ENCODE data around the gene ASTN2.

ASTN2 gene, protein sequence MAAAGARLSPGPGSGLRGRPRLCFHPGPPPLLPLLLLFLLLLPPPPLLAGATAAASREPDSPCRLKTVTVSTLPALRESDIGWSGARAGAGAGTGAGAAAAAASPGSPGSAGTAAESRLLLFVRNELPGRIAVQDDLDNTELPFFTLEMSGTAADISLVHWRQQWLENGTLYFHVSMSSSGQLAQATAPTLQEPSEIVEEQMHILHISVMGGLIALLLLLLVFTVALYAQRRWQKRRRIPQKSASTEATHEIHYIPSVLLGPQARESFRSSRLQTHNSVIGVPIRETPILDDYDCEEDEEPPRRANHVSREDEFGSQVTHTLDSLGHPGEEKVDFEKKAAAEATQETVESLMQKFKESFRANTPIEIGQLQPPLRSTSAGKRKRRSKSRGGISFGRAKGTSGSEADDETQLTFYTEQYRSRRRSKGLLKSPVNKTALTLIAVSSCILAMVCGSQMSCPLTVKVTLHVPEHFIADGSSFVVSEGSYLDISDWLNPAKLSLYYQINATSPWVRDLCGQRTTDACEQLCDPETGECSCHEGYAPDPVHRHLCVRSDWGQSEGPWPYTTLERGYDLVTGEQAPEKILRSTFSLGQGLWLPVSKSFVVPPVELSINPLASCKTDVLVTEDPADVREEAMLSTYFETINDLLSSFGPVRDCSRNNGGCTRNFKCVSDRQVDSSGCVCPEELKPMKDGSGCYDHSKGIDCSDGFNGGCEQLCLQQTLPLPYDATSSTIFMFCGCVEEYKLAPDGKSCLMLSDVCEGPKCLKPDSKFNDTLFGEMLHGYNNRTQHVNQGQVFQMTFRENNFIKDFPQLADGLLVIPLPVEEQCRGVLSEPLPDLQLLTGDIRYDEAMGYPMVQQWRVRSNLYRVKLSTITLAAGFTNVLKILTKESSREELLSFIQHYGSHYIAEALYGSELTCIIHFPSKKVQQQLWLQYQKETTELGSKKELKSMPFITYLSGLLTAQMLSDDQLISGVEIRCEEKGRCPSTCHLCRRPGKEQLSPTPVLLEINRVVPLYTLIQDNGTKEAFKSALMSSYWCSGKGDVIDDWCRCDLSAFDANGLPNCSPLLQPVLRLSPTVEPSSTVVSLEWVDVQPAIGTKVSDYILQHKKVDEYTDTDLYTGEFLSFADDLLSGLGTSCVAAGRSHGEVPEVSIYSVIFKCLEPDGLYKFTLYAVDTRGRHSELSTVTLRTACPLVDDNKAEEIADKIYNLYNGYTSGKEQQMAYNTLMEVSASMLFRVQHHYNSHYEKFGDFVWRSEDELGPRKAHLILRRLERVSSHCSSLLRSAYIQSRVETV (N-terminal part only)

DNA sequence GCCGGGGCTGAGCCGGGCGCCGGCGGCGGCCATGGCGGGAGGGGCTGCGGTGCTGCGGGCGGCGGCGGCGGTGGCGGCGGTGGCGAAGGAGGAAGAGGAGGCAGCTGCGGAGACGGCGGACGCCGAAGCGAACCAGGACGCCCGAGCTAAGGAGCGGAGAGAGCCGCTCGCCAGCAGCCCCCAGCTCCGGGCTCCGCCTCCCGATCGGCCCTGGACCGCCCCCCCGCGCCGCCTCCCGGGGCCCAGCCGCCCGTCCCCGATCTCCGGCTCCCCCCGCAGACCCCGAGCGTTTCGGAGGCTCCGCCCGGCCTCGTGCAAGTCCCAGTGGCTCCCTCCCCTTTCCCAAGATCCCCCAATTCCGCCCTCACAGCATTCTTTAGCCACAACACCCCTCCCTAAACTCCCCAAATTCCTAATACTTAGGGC, at the start of gene ASTN2:
Gene ASTN2, minus strand, starts transcription at position 152 of the 426 bp plus-strand sequence. Its CDS starts 119 bp downstream, at position 33.
- no peak for DNase-seq

DNA sequence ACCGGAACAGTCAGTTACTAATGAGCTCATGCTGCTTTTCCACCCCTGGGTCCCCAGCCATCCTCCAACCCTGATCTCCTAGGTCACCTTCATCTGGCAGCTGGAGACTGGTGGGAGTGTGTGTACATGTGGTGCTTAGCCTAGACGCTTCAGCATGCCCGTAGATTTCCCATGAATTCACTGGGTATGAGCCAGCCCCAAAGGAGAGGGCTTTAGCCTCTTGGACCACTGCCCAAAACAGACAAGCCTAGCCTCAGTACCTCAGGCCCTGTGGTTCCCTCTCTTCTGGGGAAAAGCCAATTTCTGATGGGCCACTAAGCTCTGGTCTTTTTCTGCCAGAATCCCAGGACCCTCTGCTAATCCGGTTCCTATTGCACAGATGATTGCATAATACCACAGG, 48.0 kb upstream of the ASTN2 start:
- DNase-seq, result peak; percentile 11

DNA sequence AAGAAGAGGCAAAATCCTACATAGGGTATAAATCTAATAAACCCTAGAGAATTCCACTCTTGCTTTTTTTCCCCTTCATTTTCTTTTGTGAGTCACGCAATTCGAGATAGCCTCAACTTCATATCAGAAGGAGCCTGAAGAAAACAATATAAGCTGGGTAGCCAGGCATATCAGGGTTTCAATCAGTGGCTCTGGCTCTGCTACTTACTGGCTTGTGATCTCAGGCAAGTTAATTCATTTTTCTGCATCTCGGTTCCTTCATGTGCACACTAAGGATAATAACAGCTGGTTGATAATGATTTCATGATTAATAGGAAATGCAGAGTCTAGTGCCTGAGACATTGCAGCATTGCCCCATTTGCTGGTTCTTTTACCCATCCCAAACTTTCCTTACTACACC, 46.5 kb upstream of the ASTN2 start:
- DNase-seq, result no peak

DNA sequence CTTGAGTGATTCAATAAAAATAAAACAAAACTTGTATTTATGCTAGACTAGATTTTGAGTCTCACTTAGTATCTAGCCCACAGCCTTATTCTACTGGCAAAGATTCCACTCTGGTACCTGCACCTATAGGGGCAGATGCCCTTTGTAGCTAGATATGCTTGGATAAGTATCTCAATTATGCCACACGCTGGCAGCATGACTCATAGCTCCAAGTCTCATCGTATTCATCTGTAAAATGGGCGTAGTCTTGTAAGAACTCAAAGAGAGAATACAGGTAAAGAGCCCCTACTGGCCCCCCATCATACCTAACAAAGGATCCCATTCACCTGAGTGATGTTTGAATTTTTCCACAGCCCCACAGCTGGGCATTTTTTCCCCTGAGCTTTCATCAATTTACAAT, 45.9 kb upstream of the ASTN2 start:
- DNase-seq, result no peak

DNA sequence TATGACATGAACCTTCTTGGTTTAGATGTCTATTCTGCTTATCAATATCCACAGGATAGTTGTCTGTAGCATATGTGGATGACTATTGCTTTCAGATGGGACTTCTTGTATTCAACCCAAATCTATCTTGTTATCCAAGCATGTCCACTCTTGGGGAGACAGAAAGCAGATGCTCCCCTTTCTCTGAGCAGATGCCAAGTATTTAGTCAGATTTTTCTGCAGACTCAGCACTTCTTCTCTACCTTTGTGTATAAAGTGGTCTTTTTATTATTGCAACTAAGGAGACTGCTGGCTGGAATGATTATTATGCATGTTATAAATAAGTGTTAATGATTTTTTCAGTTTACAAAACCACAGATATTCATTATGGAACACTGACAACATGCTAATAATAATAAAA, 45.1 kb upstream of the ASTN2 start:
- DNase-seq, result no peak

DNA sequence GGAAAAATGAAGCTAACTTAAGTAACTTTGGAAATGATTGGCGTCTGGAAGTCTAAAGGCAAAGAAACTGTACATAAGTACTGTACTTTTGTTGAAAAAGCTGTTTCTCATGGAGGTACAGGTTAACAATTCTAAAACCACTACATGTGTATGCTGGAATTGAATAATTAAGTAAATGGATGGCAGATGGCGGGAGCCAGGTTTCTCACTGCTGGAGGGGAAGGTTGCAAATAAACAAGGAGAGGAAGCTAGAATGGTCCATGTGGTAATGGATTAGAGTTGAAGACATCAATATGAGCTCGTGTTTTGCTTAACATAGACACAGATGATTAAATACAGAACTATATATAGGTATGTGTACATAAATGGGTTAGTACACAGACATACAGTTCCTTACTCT, 43.2 kb upstream of the ASTN2 start:
- no peak for DNase-seq

DNA sequence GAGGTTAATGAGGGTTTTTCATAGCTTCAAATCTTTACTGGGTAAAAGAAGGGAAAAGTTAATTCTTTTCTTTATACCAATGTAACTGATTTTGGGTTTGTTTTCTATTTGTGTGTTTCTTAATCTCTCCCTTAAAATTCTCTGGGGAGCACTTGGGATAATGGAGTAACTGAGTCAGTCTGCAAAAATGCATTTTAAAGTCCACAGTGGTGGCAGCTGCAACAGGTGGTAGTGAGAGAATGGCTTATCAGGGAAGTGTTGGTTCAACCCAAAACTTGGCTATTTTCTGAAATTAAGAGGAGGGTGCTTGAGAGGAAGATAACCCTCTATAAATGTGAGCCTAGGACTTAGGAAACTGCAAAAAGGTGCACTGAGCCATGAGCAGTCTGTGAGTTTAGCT, 39.9 kb upstream of the ASTN2 start:
- DNase-seq, result no peak

DNA sequence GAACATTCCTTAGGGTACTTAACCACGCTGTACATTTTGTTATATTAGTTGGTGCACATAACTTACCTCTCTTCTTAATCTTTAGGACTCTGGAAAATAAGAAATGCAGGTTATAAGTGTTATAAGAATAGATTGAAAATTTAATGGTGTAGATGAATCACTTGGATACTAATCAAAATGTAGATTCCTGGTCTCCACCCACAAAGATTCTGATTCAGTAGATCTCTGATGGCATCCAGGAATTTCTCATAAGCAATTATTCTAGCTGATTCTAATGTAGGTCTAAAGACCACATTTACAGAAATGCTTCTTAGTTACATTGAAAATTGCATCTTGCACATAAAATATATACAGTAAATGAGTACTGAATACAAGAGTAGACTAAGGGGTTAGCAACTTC, 38.9 kb upstream of the ASTN2 start:
- no peak for DNase-seq

DNA sequence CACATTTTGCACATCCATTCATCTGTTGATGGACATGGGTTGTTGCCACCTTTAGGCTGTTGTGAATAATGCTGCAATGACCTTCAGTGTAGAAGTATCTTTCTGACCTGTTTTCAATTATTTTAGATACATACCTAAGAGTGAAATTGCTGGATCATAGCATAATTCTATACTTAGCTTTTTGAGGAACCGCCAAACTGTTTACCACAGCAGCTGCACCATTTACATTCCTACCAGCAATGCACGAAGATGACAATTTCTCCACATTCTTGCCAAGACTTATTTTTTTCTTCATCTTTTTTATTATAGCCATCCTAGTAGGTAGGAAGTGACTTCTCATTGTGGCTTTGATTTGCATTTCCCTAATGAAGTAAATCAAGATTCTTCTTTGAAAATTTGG, 36.5 kb upstream of the ASTN2 start:
- DNase-seq, result no peak

DNA sequence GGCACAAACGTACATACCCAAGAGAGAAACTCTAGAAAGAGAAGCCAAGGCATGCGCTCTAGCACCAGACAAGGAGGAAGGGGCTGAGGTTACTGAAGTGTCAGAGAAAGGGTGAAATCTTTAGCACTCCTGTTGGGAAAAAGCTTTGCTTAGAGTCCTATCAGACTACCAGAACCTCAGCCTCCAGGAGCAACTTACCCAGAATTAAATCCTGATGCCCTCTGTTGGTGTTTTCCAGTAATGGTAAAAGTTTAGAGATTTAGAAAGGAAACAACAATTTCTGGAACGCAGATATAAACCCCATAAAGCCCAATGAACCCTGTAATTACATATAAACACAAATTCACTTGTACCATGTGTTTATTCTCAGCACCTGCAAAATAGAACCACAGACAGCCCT, 33.2 kb upstream of the ASTN2 start:
- no peak for DNase-seq

DNA sequence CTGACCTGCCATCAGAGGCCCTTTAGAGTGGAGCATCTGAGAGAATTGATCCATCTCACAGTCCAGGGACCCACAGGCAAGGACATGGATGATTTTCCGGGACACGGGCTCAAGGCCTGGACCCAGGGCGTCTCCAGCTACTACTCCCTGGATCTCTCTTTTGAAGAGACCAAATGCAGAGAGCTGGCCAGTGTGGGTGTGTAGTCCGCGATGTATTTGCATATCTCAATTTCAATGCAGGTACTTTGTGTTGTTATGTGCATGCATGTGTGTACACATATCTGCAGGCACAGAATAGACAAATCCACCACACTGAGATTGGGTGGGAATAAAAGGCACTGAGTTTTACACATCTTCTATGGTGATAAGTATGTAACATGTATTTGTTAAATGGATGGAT, 30.8 kb upstream of the ASTN2 start:
- DNase-seq, result no peak

DNA sequence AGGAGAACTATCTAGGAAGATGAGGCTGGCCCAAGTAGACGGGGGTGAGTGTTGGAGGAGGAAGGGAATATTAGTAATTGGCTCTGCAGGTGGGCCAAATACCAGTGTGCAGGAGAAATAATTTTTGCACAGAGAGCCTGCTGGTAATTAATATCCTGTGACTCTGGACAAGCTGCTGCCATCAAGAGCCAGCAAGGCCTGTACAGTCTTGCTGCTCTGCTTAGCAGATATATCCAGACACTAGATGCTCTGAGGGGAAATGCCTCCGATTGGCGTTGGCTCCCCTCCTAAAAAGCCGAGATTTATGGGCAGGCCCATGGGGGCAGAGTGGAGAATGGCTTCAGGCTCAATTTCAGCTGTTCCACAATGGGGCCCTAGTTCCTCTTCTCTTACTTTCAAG, 29.6 kb upstream of the ASTN2 start:
- DNase-seq, result no peak

DNA sequence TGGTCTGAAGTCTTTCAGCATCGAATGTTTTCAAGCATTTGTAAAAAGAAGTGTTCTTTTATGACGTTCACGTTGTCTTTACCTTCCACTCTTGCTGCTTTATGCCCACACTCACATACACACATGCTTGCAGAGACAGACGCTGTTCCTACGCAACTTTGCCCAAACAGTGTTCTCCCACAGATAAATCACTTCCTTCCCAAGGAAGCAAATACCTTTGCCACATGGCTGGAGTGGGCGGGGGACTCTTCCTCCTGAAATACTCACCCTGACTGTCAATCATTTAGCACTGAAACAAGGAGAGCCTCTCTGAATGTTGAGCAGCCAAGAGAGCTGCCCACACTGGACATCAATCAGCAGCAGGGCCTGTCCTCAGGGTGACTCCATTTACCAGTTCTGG, 22.4 kb upstream of the ASTN2 start:
- DNase-seq, result no peak

DNA sequence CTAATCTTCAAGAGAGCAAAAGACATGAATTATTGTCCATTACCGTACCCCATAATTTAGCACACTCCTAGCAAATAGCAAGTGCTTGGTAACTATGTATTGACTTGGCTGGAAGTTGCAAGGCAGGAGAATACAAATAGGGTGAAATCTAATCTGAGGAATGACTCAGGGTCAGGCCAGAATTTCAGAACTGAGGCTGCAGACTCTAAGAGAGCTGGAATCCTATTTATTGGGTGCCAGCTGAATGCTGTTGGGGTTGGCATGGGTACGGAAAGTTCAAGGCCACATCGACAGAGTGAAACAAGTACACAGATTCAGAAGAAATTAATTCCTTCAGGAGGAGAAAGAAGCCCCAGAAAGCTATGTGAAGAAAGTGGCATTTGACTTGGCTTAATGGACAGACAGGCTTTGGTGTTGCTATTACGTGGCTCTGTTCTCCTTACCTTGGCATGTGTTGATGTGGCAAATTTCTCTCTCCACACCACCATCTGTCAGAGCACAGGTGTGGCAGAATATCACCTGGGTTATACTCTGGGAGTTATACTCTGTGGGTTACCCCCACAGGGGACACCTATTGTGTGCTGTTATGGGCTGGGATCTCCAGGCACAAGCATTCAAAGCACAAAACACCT, 20.9 kb upstream of the ASTN2 start:
- no peak for DNase-seq

DNA sequence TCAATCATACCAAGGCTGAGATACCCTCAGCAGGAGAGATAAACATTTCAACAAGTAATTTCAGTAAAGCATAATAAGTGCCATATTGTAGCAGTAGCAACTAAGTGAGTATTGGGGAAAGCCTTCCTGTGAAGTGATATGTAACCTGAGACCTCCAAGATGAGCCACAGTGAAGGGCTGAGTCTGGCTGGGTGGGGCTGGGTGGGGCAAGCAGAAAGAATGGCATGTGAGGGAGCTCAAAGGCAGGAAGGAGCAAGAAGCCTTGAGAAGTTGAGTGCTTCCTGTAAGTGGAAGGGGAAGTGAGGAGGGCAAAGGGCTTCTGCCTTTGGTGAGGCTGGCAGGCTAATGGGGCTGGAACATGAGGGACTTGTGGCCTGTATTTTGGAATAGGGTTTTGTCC, 19.7 kb upstream of the ASTN2 start:
- DNase-seq, result no peak

DNA sequence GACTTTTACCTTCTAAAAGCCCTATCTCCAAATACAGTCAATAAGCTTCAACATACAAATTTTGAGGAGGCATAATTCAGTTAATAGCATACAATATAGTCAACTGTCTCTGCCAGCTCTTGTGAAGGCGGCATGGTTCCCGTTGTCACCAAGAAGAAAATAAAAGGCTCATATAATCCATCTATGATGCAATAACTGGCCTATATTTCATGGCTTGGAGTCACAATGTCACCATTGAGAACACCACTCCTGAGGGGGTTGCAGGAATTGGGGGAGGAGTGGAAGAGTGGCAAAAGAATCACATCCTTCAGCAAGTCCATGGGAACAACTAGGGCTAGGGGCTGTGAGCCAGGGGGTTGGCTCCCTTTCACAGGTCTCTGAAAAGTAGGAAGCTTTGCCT, 16.0 kb upstream of the ASTN2 start:
- no peak for DNase-seq

DNA sequence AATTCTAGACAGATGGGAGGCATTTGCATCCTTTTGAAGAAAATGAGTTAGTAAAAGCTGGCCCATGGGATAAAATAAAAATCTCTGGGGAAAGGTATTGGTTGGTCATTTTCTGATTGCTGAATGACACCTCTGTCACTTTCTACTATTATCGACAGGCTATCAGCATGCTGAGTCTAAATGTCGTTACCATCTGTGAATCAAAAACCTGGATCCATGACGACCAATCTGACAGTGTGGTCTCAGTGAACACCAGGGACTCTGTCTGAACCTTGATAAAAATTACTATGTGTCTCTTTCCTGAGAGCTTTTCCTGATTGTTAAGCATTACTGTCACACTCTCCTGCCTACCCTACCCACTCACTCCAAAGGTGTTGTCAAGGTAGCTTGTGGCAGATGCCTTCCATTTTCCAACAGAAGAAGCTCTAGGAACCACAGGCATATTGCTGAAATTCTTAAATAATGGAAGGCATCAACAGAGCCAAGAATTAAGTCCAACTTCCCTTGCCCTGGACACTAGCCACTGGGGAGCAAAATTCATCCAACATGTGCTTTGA, 12.6 kb upstream of the ASTN2 start:
- DNase-seq, result no peak

DNA sequence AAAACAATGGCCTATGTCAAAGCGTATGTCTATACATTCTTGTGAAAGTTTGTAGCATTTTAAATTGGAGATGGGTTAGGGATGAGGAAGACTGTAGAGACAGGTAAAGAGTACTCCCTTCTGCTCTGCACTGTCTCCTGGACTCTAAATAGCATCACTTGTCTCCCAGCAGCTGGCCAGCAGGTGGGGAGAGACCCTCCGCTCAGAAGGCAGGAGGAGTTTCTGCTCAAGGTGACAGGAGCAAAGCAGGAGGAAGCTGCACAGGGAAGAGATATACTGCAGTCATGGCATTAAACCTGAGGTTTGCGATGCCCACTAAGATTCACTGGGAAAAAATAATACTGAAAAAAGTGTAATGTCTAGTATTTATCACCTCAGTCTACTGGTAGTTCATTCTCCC, 10.7 kb upstream of the ASTN2 start:
- no peak for DNase-seq

DNA sequence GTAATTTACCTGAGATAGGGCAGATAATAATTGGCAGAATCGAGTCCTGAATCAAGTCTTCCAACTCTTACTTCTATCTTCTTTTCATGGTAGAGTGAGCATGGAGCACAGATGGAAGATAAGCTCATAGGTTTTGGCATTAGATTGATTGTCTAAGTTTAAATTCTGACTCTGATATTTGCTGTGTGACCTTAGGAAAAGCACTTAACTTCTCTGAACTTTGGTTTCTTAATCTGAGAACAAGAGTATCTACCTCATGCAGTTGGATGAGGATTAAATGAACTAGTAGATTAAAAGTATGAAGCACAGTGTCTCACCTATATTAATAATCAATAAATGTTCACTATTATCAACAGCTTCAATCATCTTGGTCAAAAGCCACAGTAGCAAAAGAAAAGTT, 9.4 kb upstream of the ASTN2 start:
- DNase-seq, result no peak

DNA sequence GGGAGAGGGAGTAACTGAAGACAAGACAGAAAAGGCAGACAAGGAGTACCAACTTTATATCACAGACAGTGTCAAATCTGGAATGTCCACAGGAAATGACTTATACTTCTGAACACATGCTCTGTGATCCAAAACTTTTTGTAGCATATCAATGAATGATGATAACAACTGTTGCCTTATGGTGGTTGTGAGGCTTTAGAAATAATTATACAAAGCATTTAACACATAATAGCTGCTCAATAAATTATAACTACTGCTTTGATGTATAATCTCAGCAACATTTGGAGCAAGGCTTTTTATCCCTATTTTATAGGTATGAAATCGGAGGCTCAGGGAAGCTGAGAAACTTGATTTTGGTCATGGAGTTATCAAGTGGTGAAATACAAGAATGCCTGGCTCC, 3.3 kb upstream of the ASTN2 start:
- no peak for DNase-seq

DNA sequence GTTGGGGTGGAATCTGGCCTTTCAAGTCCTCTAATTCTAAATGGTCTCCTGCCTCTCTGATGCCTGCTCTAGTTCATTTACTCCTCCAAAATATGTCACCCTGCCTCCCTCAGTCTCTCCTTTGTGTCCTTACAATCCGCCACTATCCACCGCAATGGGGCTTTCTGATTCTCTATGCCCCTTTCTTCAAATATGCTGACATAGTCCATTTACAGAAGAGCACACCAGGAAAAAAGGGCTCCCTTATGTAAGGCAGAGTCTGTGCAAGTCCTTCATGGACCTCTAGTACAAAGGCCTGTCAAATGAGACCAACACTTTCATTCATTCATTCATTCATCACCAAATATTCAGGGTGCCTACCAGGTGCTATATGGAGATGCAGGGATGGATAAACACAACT, 2.0 kb upstream of the ASTN2 start:
- DNase-seq, result no peak

DNA sequence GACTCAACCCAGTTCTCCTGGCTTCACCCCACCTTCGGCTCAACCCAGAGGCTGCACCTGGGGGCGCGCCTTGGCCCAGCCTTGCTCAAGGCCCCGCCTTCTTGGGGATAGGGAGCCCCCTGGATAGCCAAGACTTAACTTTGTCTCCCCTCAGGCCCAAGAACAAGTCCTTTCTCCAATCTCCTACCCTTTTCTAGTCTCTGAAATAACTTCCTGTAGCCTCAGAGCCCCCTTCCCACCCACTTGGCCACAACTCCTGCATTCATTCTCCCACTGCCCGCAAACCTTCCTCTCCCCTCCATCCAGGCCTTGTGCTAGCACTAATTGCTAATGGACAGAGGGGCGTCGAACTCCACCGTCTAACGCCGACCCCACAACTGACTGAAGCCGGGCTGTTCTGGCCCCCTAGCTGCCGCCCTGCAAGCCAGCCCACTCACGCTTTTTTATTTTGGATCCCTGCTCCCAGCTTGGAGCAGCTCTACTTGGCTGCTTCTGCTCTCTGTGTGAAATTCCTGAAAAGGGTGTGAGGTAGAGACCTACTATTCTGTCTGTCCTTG, 579 bp upstream of the ASTN2 start:
- no peak for DNase-seq

Measured in NCI-H1092 (cell line).